HuH-7.5 (cell line): ENCODE measurements around the gene HSBP1L1.

Experiments used
- DNase-seq: peaks from one replicate; pipeline ENCODE4 v3.0.0; 2011; ENCODE audit warnings: low spot score

HSBP1L1 gene

GRCh38 chr18:79964330-79965118, at the start of gene HSBP1L1:
TSS of gene HSBP1L1 (plus strand) at chr18:79964643. CDS start at chr18:79964736, 93 bp downstream.
- peak; percentile 73 for DNase-seq

- no peak for DNase-seq
Observed at GRCh38 chr18:79915161-79916127, 49.0 kb upstream of the HSBP1L1 start.

- no peak for DNase-seq
Observed at GRCh38 chr18:79916128-79916494, 48.3 kb upstream of the HSBP1L1 start.

GRCh38 chr18:79916546-79917168, 47.8 kb upstream of the HSBP1L1 start:
- no peak for DNase-seq

- no peak for DNase-seq
Observed at GRCh38 chr18:79917169-79917852, 47.1 kb upstream of the HSBP1L1 start.

- DNase-seq: no peak
Observed at GRCh38 chr18:79917853-79918614, 46.4 kb upstream of the HSBP1L1 start.

- DNase-seq: no peak
Observed at GRCh38 chr18:79918615-79919011, 45.8 kb upstream of the HSBP1L1 start.

- DNase-seq: no peak
Observed at GRCh38 chr18:79919089-79919488, 45.4 kb upstream of the HSBP1L1 start.

GRCh38 chr18:79921984-79922965, 42.2 kb upstream of the HSBP1L1 start:
- no peak for DNase-seq

- DNase-seq: no peak
Observed at GRCh38 chr18:79922971-79923411, 41.5 kb upstream of the HSBP1L1 start.

- DNase-seq: no peak
Observed at GRCh38 chr18:79923896-79924585, 40.4 kb upstream of the HSBP1L1 start.

- no peak for DNase-seq
Observed at GRCh38 chr18:79924814-79925731, 39.4 kb upstream of the HSBP1L1 start.

GRCh38 chr18:79926306-79926705, 38.1 kb upstream of the HSBP1L1 start:
- no peak for DNase-seq

- DNase-seq: no peak
Observed at GRCh38 chr18:79926715-79927606, 37.5 kb upstream of the HSBP1L1 start.

GRCh38 chr18:79927607-79928562, 36.6 kb upstream of the HSBP1L1 start:
- no peak for DNase-seq

GRCh38 chr18:79928563-79928960, 35.9 kb upstream of the HSBP1L1 start:
- no peak for DNase-seq
